HG03025 (cell line): ENCODE measurements around the gene GORAB.

Experiments used
- ATAC-seq: cut with Tn5 transposase; IDR thresholded peaks from one replicate; pipeline ENCODE4 v1.9.1; 2021; ENCODE audit warnings: mild to moderate bottlenecking, moderate library complexity; ENCODE audit not compliant: unreplicated experiment, low FRiP score

GORAB gene

DNA sequence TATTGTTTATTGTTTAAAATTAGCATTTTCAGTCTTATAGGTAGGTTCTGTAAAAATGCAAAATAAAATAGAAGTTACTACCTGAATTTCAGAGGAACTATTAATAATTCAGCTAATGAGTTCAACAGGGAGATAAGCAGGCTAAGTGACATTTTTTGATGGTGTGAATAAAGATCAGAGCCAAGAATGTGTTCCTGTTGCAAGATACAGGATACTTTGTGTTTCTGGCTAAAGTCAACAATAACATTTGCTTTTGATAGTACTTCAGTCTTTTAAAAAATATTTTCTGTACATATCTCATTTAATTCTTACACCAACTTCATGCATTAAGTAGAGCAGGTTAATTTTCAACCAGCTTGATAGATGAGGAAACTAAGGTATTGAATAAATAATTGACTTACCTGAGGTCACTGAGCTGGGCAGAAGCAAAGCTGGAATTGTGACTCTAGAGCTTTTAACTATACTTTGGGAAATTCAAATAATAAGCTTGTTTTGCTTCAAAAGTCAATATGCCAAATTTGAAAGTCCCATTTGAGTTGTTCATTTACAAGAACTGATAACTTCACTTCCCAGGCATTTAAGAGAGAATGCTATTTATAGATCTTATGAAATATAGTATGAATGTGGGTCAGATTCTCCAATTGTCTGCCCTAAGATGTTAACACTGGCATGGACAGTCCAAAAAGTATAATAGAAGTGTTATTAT lies 6.0 kb downstream of the GORAB start:
- no peak for ATAC-seq

DNA sequence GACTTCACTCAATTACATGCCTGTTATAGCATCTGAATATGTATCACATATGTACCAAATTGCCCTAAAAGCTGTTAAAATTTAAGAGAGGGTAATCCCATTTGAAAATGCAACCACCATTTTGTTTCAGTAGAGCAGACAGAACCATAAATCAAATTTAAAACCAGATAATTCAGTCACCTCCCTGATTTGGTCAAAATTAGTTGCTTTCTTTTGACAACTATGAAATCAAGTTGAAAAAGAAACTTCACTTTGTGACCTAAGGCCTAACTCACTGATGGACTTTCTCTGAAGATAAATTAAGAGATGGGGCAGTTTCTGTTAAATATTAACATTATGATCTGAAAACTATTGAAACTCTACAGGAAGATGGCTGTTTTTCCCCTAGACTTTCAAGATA lies 6.7 kb downstream of the GORAB start:
- ATAC-seq: no peak

DNA sequence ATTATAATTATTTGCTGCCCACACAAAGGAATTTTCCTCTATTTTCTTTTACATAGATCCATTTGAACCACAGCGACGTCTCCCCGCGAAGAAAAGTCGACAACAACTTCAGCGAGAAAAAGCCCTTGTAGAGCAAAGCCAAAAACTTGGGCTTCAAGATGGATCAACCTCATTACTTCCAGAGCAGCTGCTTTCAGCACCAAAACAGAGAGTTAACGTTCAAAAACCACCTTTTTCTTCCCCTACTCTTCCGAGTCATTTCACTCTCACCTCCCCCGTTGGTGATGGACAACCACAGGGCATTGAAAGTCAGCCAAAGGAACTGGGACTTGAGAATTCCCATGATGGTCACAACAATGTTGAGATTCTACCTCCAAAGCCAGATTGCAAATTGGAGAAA lies 7.2 kb downstream of the GORAB start:
- ATAC-seq: no peak

DNA sequence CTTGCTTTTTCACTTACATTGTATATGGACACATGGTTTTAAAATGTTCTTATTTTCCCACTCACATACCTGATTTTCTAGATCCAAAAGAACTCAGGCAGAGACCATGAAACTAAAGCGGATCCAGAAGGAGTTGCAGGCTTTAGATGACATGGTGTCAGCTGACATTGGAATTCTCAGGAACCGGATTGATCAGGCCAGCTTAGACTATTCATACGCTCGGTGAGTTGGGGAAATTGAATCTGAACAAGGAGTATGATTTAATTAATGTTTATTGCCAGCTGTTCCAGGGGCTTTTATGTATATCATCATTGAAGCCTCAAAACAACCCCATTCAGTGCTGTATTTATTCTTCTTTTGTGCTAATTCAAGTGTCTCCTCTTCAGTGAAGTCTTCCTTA lies 12.7 kb downstream of the GORAB start:
- ATAC-seq: no peak

DNA sequence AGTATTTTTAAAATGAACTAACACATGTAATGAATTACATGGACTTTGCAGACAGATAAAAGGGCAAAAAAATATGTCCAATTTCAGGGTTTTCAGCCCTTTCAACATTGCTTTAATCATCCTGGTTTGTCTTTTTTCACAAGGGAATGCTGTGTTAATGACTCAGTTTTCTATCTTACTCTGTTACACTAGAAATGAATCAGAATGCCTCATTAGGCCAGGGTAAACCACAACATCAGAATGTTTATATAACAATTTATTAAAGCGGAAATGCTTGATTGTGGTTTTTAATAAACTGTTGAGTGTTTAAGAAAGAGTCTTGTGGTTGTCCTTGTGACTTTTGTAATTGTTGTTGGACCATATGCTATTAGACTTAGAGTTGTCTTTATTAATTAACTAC lies 13.5 kb downstream of the GORAB start:
- ATAC-seq: no peak

DNA sequence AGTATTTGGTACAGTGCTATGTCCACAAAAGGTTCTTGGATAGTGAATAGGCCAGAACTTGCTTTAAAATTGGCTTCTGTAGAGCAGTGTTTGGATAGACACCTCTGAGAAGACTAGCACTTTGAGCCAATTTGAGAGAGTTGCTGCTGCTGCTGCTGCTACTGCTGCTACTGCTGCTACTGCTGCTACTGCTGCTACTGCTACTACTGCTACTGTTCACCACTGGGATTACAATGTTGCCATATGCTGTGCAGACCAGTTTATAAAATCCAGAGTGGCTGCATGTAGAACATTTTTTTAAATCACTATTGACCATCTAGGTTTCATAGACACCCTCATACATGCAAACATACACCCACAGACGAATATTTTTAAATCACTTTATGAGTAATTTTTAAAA lies 15.3 kb downstream of the GORAB start:
- no peak for ATAC-seq

DNA sequence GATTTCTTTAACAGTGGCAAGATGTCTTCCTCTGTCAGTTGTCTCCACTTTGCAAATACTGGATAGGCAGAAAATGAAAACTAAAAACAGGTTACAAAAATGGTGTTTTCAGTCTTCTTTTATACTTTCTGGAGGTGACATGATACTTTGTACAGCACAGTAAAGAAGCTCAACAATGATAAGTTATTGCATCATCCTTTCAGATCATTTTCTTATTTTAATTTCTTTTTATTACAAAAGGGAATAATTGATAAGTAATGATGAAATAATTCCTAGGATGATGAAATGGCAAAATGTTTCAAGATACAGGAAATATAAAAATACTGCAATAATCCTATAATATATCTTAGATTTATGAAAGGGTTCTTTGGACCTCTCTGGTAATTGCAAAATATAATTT lies 16.5 kb downstream of the GORAB start:
- no peak for ATAC-seq

DNA sequence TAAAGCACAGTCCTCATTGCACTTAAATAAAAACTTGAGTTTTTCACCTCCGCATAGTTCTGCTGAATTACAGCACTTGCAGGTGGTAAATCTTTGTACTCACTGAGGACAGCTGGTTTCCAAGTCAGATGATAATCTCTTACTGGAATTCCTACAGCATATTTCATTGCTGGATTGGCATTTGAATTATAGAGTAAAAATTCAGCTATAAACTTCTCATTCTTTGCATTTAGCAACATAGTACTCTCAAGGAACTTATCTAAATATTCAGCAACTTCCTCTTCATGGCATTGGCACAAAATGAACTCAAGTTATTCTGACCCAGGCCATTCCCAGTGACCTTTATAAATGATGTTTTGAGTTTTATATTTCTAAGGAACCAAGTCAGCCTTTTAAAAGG lies 23.4 kb downstream of the GORAB start:
- no peak for ATAC-seq

DNA sequence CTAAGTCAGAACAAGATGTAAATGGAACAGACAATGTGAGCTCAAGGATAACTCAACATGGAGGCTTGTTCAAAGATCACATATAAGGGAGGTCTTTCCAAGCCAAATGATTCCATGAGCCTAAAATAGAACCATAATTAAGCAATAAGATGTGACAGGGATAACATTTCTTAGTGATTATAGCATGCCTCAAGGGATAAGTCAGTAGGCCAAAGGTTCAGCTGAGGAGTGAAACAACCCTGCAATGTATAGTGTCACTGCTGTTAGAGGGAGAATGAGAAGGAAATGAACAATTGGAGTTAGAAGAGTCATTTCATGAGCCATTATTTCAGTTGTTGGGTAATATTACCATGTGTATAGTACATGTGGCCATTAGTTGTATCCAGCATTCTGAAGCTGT lies 25.0 kb downstream of the GORAB start:
- ATAC-seq: no peak

DNA sequence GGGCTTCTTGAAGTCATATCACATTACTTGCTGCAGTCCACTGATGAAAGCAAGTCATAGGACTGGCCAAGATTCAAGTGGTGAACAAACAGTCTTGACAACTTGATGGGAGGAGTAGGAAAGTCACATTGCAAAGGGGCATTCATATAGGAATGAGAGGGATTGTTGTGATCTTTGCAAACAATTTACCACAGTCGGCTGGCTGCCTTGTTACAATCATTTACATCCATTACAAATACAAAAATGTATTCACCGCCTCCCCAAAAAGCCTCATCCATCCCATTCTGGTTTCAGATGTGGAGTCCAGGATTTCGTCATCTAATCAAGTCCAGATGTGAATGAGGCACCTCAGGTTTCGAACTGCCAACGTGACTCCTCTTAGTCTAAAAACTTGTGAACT lies 26.8 kb downstream of the GORAB start:
- ATAC-seq: no peak

DNA sequence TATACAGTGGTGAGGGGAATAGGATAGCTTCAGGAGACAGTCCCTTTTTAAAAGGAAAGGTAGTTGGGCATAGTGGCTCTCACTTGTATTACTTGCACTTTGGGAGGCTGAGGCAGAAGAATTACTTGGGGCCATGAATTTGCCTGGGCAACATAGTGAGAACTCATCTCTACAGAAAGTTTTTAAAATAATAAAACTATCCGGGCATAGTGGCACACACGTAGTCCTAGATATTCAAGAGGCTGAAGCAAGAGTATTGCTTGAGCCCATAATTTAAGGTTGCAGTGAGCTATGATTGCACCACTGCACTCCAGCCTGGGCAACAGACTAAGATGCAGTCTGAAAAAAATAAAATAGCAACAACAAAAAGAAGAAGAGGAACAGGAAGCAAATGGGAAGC lies 27.2 kb downstream of the GORAB start:
- no peak for ATAC-seq

DNA sequence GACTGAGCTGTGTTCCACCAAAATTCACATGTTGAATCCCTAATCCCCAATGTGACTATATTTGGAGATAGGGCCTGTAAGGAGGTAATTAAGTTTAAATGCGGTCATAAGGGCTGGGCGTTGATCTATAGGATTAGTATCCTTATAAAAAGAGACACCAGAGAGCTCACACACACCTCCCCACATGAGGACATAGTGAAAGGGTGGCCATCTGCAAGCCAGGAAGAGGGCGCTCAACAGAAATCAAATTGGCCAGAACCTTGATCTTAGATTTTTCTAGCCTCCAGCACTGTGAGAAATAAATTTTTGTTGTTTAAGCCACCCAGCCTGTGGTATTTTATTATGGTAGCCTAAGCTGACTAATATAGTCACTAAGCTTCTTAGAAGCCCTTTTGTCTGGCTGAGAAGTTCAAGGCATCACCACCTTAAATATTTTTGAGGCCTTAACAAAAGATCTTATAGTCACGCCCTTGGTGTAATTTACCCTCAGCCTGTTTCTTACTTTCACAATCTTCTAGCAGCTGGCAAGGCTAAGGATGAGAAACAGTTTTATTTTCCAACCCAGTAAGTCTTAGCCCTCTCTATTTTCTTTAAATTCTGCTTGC lies 28.8 kb downstream of the GORAB start:
- no peak for ATAC-seq

DNA sequence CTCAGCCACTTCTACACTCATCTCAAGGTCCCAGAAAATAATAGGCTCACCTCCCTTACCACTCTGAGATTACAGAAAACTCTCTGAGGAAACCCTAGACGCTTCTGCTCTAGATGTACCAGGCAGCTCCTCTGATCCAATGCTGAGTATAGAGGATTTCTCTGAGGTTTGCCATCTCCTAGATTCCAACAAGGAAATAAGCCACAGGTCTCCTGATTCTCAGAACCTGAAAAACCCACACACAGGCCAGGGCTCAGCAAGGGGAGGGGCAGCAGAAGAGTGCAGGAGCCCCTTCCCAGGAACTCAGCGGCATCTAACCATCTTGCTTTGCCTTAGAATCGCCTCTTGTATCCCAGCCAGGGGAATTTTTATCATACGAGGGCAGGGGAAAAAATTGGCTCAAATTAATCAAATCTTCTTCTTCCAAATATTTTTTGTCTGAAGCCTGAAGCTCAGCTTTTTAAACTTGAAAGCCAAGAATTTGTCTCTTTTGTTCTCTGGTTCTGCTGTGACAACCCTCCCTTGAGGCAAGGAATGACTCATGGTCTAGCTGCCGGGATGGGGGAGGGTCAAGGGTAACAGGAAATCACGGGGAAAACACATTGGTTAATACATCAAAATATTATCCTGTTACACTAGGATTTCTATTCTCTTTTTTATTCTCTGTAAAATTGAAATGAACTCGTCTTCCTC lies 30.8 kb downstream of the GORAB start:
- no peak for ATAC-seq

DNA sequence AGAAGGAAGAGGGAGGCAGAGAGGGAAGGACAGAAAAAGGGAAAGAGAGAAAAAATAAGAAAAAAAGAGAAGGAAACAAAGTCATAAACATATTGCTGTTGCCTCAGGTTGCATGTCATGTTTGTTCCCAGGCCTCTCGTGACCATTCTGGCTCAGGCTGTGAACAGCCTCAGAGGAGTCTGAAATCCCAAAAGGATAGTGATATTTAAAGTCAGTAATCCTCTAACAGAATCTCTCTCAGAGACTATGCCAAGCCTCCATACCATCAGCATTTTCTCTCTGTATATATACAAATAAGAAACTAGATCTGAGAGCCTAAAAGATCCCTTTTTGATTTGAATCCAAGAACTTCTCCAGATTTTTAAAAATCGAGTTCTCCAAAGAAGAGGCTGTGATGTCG lies 35.2 kb downstream of the GORAB start:
- ATAC-seq: no peak

DNA sequence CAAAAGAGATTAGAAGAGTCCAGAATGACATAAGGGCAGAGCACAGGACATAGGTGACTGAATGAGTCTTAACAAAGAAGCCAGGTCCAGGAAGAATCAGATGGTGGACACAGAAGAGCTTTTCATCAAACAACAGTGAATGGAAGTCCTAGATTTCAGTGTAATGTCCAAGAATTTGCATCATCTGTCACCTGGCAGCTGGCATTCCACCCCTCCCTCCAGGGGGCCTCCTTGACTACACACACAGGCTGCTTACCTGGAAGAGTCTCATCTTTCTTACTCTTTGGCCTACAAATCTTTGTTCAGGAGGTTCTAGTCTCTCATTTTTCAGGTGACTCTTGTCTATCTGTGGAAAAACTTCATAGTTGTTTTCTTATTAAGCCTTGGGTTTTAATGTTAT lies 36.2 kb downstream of the GORAB start:
- no peak for ATAC-seq

DNA sequence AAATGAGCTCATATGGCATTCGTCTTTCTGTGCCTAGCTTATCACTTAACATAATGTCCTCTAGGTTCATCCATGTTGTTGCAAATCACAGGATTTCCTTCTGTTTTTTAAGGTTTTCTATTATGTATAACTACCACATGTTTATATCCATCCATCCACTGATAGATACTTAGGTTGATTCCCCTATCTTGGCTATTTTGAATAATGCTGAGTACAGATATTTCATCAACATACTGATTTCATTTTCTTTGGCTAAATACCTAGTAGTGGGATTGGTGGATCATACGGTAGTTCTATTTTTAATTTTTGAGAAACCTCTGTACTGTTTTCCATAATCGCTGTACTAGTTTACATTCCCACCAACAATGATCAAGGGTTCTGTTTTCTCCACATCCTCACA lies 45.0 kb downstream of the GORAB start:
- no peak for ATAC-seq

DNA sequence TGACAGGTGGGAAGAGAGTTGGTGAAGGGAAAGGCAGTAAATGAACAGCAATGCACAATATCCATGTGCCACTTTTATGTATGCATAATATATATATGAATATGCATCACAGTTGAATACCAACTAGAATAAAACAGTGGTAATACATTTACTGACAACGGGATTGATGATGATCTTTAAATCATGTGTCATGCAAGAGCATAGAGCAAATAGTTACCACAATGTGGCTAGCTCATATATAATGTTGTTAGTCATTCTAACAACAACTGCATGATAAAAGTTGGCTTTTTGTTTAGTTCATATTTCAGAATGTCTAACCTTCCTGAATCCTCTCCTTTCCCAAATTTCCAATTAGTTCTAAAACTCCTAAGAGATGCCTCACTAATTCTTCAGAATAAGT lies 46.4 kb downstream of the GORAB start:
- ATAC-seq: no peak

DNA sequence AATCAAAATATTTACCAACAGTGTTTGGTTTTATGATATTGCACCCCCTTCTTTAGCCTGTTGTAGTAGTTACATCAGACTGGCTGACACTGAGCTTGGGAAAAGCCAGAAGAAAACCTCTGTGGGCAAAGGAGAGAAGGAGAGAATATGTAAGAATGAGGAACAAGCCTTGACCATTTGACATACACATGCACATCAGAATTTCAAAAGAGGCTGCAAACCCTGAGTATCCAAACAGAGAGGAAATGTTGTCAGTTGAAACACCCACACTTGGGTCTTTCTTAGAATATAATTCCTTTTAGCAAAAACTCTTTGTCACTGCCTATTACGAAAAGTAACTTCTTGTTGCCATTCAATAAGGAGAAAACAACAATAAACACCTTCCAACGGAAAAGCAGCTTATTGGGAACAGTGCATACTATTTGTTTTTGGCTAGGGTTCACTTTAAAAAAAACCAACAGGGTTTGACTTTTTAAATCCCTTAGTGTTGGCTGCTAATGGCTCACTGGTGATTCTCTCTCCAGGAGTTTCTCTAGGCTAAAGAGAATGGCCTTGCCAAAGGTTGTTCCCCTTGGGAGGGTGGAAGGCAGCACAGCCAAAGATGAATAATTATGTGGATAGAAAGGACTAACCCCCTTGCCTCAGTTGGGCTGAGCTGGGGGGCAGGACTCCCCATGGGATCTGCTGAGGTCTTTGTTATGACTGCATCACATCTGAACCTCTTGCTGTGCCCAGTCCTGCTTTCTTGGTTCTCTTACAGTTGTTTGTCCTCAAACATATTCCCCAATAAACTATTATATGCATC lies 48.9 kb downstream of the GORAB start:
- no peak for ATAC-seq

DNA sequence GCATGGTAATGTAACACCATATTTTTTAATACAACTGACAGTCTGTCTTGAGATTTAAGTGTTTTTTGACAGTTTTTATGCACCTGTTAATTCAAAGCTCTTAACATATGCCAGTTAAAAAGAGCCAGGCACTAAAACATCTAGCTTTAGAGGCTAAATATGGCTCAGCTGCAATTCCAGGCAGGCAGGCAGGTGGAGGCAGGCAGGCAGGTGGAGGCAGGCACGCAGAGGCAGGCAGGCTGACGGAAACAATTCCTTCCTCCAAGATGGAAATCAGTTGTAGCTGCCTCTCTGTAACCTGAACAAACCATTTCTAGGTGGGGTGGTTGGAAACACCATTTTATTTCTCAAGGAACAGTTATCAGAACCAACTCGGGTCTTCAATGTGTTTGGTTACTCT lies 51.2 kb downstream of the GORAB start:
- ATAC-seq: no peak

DNA sequence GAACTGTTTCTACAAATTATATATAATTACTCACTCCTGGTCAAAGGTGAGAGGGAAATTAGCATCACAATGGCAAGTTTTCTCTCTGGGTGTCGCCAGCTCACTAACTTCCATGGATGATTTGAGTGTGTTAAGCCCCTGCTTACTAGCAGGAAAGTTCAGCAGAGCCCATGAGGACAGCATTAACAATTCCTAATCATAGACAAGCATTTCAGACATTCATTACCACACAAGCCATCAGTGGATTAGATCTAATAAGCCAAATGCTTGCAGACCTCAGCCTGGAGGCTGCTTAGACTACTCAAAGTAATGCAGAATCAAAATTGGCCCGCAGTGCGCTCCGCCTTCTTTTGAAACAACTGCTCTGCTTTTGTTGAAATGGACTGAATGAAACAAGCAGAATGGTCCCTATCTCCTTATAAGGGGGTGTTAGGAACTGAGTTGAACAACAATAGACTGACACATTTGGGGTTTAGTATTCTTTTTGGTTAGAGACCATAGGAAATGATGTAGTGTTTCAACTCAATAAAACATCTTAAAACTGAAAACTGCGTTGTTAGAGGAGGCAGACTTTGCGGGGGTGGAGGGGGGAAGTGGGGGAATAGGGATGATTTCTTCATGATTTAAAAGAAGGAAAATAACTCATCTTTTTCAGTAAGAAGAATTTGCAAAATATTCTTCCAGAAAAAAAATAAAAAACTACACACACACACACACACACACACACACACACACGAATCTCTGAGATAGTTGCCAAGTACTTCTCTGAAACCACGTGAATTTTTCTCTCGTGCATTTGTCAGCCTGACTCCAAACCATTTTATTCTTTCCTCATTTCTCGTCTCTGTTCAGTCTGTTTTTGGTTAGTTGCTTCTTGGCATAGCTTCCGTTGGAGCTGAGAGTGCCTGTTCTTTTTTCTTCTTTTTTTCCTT lies 54.6 kb downstream of the GORAB start:
- ATAC-seq: no peak
